Spleen (tissue), 7 donors: ENCODE measurements around the gene PTRHD1.

Experiments
- CTCF ChIP-seq, 11 experiments: fragments of 200-600 bp in 7 of 11; fragments of 450-650 bp in 4 of 11; sonication (generic) in 4 of 11; IDR thresholded peaks in 8 of 11; conservative IDR thresholded peaks in 3 of 11; 1 replicate in 7 of 11; 2 replicates in 4 of 11; pipeline versions ENCODE4 v1.4.0 to v1.8.0; 2016 to 2021; ENCODE audit warnings: antibody characterized with exemption in 11 of 11, inconsistent platforms in 4 of 11, mild to moderate bottlenecking in 1 of 11
- POLR2AphosphoS5 ChIP-seq, 3 donors: sonication (generic); formaldehyde crosslinking; IDR thresholded peaks; one replicate each; pipeline ENCODE4 v1.5.1; 2017; ENCODE audit warnings: antibody characterized with exemption in 3 of 3
- donor health status: DM: no; HTN: no; CAD: no; lungs with moderate emphysema.
- donor health status: DM: no; HTN: no; CAD: no.
- donor health status: DM: no; HTN: no; CAD: no.

- TF ChIP-seq CTCF (IDR thresholded peaks at IDR 0.05 in 8 of 11, conservative IDR thresholded peaks at IDR 0.05 in 3 of 11) = no peak
- no peak for TF ChIP-seq POLR2AphosphoS5 (IDR thresholded peaks at IDR 0.05)
These were observed 44.0 kb downstream of the PTRHD1 start for GRCh38 chr2:24749069-24749691.
